Neural cell (in vitro differentiated cells): ENCODE results near the gene TMEM115.

Experiments used
- EP300 ChIP-seq: fragments of 450-650 bp; conservative IDR thresholded peaks from 2 replicates; pipeline ENCODE4 v1.6.1; 2014; ENCODE audit warnings: antibody characterized with exemption, mild to moderate bottlenecking, moderate library complexity; ENCODE audit not compliant: poor library complexity, severe bottlenecking
- EZH2 ChIP-seq: fragments of 200-600, 300-800 bp; shearing (Covaris generic), sonication (generic); IDR thresholded peaks from 2 replicates; pipeline ENCODE4 v1.6.1; 2014; ENCODE audit warnings: antibody characterized with exemption, low read length, borderline replicate concordance, mild to moderate bottlenecking; ENCODE audit not compliant: insufficient read depth, poor library complexity, severe bottlenecking
- MXI1 ChIP-seq: fragments of 450-650 bp; conservative IDR thresholded peaks from 2 replicates; pipeline ENCODE4 v1.6.1; 2014; ENCODE audit warnings: antibody characterized with exemption, mild to moderate bottlenecking; ENCODE audit not compliant: poor library complexity, severe bottlenecking
- POLR2AphosphoS5 ChIP-seq: IDR thresholded peaks from 2 replicates; pipeline ENCODE4 v1.6.1; 2012
- RAD21 ChIP-seq: fragments of 450-650 bp; conservative IDR thresholded peaks from 2 replicates; pipeline ENCODE4 v1.6.1; 2014; ENCODE audit warnings: antibody characterized with exemption, mild to moderate bottlenecking, moderate library complexity
- SMC3 ChIP-seq: fragments of 450-650 bp; conservative IDR thresholded peaks from 2 replicates; pipeline ENCODE4 v1.6.1; 2014; ENCODE audit warnings: antibody characterized with exemption, mild to moderate bottlenecking, moderate library complexity; ENCODE audit not compliant: poor library complexity
- TAF1 ChIP-seq: IDR thresholded peaks from 2 replicates; pipeline ENCODE4 v1.6.1; 2012; ENCODE audit warnings: low read depth
- TF ChIP-seq, protein P1 (sequence below): fragments of 450-650 bp; IDR thresholded peaks from 2 replicates; pipeline ENCODE4 v1.5.1; 2014; ENCODE audit warnings: antibody characterized with exemption, mild to moderate bottlenecking, moderate library complexity; ENCODE audit not compliant: poor library complexity, severe bottlenecking
- TF ChIP-seq, protein P2 (sequence below): IDR thresholded peaks from 2 replicates; pipeline ENCODE4 v1.6.1; 2012; ENCODE audit warnings: borderline replicate concordance

DNA sequence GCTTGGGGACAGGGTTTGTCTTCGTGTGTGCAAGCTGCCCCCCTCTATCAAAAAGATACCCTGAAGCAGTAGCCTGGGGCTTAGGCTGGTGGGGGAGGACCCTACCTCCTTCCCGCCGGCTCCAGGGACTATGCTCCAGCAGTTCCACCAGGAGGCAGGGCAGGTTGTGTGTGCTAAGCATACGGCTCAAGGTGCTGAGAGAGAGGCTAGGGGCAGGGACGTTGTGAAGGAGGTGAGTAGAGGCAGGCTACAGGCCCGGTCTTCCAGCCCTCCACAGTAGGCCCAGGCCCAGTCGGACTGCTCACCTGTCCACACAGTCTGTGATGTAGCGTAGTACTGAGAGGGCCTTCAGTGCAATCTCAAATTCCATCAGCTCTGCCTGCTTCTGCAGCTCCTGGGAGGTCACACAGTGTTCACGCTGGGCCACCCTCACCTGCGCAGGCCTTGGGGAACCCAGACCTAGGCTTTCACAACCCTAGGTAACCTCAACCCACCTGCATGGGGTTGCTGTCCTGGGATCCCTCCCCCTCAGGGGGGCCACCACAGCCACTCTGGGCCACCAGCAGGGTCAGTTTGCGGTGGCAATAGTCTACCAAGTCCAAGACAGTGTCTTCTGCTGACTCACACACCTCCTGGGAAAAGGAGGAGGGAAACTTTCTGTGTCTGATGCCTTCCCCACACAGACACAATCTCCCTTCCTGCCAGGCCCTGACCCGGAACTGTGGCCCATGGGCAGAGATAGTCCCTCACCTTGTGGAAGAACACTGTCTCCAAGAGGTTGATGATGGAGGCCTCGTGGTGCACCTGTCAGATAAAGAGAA lies 16.3 kb downstream of the TMEM115 start:
- TF ChIP-seq SMC3 (no peak), TAF1 (no peak), EP300 (no peak), RAD21 (no peak), POLR2AphosphoS5 (no peak), EZH2 (no peak), MXI1 (no peak)
- TF ChIP-seq, protein P1, sequence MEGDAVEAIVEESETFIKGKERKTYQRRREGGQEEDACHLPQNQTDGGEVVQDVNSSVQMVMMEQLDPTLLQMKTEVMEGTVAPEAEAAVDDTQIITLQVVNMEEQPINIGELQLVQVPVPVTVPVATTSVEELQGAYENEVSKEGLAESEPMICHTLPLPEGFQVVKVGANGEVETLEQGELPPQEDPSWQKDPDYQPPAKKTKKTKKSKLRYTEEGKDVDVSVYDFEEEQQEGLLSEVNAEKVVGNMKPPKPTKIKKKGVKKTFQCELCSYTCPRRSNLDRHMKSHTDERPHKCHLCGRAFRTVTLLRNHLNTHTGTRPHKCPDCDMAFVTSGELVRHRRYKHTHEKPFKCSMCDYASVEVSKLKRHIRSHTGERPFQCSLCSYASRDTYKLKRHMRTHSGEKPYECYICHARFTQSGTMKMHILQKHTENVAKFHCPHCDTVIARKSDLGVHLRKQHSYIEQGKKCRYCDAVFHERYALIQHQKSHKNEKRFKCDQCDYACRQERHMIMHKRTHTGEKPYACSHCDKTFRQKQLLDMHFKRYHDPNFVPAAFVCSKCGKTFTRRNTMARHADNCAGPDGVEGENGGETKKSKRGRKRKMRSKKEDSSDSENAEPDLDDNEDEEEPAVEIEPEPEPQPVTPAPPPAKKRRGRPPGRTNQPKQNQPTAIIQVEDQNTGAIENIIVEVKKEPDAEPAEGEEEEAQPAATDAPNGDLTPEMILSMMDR, result no peak
- TF ChIP-seq, protein P2, sequence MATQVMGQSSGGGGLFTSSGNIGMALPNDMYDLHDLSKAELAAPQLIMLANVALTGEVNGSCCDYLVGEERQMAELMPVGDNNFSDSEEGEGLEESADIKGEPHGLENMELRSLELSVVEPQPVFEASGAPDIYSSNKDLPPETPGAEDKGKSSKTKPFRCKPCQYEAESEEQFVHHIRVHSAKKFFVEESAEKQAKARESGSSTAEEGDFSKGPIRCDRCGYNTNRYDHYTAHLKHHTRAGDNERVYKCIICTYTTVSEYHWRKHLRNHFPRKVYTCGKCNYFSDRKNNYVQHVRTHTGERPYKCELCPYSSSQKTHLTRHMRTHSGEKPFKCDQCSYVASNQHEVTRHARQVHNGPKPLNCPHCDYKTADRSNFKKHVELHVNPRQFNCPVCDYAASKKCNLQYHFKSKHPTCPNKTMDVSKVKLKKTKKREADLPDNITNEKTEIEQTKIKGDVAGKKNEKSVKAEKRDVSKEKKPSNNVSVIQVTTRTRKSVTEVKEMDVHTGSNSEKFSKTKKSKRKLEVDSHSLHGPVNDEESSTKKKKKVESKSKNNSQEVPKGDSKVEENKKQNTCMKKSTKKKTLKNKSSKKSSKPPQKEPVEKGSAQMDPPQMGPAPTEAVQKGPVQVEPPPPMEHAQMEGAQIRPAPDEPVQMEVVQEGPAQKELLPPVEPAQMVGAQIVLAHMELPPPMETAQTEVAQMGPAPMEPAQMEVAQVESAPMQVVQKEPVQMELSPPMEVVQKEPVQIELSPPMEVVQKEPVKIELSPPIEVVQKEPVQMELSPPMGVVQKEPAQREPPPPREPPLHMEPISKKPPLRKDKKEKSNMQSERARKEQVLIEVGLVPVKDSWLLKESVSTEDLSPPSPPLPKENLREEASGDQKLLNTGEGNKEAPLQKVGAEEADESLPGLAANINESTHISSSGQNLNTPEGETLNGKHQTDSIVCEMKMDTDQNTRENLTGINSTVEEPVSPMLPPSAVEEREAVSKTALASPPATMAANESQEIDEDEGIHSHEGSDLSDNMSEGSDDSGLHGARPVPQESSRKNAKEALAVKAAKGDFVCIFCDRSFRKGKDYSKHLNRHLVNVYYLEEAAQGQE, result no peak
